ENCODE measurements around the gene IPO4. TPM values are rescaled to one million over a fixed set of nuclear protein-coding genes. Genes with fewer than 3 reads are reported as not detected.
"Not testable (repeated sequence)": the region's sequence is repeated elsewhere in the genome, so short reads cannot be mapped to it uniquely, and the experiment has no call there.

IPO4 gene
- total and polyA plus RNA-seq, 10 of the 15 experiments (the other 5 are each of a cell fraction or from before 2014, with no cell fraction given) = 7.8 to 139 (median 37.6) TPM

GRCh38 chr14:24226473-24226872 is 37.9 kb upstream of the IPO4 start:
- SMC1A ChIA-PET (ENCODE audit: uncharacterized antibody, unreplicated experiment) = no interaction called here
- no TSS peak for BruUV-seq (replicated peaks)
- POLR2A ChIA-PET = interaction anchor here (0.7 kb wide), 1 partner anchor 62 kb away, joined by 4 read pairs; no protein-coding TSS in a partner anchor
- no peak overlapping the region for H3K4me3 ChIP-seq
- no peak for FAIRE-seq
- CTCF ChIA-PET = interaction anchor here (0.8 to 2.7 kb wide), 4 partner anchors 11 to 81 kb away, joined by 3 to 14 read pairs (median 3); partner anchors contain the start of genes CHMP4A, CIDEB, MDP1 and TINF2
- no peaks in the 10 kb centered on the region for H4K20me1 ChIP-seq (ENCODE audit: control insufficient read depth, insufficient read depth)
- H2AFZ ChIP-seq (ENCODE audit: control insufficient read depth, low read depth, low read length) = no peak overlapping the region
- no peak overlapping the region for H3K9ac ChIP-seq (ENCODE audit: control insufficient read depth, insufficient read depth, low read length)
- H3K4me1 ChIP-seq (ENCODE audit: control insufficient read depth, insufficient read depth, low read length) = peaks cover 3% of the 10 kb centered on the region; the same call in 1 of the 2 replicates
- RAD21 ChIA-PET (ENCODE audit: unreplicated experiment) = interaction anchor here (1.4 kb wide), 1 partner anchor 16 kb away, joined by 7 read pairs; the partner anchor contains the start of gene TINF2
- in situ Hi-C loops (cut with MboI) (no loop called here), intact Hi-C loops (cut with micrococcal nuclease; ENCODE audit: unreplicated experiment) (no loop called here)
- no peak overlapping the region for H3K27ac ChIP-seq (ENCODE audit: control insufficient read depth, insufficient read depth)
- H3K9me3 ChIP-seq (replicated peaks; ENCODE audit: control insufficient read depth, insufficient read depth, low read length) = no peaks in the 10 kb centered on the region
- H3K4me2 ChIP-seq (ENCODE audit: control insufficient read depth, insufficient read depth) = no peak overlapping the region
- no peak for DNase-seq (ENCODE audit: low read depth, low spot score)
- H3K27me3 ChIP-seq (replicated peaks in 1 of 2; ENCODE audit: control insufficient read depth in 2 of 2, insufficient read depth in 2 of 2, low read length in 1 of 2) = no peaks in the 10 kb centered on the region
- no peaks in the 10 kb centered on the region; a peak in 1 of 4 replicates for H3K36me3 ChIP-seq (ENCODE audit: control insufficient read depth in 2 of 2, insufficient read depth in 2 of 2, low read length in 1 of 2)
- 100% methylated on average over 1 of the region's 1 CpG for WGBS (ENCODE audit: insufficient coverage, insufficient replicate concordance, low lambda C conversion rate, missing lambda C conversion rate)
- TF ChIP-seq DPF2 (IDR thresholded peaks at IDR 0.05) (no peak), HDAC6 (IDR thresholded peaks at IDR 0.05; ENCODE audit: unreplicated experiment) (no peak)
- no peak for ATAC-seq
- H3K79me2 ChIP-seq (ENCODE audit: control insufficient read depth, insufficient read depth, low read length) = peaks cover 13% of the 10 kb centered on the region

GRCh38 chr14:24224618-24225071 is 36.0 kb upstream of the IPO4 start:
- ChIA-PET SMC1A (ENCODE audit: uncharacterized antibody, unreplicated experiment) (no interaction called here), CTCF (interaction anchor here (1.4 kb wide), 1 partner anchor 9 kb away, joined by 4 read pairs; the partner anchor contains the start of gene MDP1), RAD21 (ENCODE audit: unreplicated experiment) (interaction anchor here (1.2 kb wide), 1 partner anchor 62 kb away, joined by 3 read pairs; no protein-coding TSS in a partner anchor), POLR2A (interaction anchor here (0.6 to 1.5 kb wide), 3 partner anchors 14 to 41 kb away, joined by 3 read pairs; no protein-coding TSS in a partner anchor)
- DNase-seq (ENCODE audit: low read depth, low spot score) (no peak), FAIRE-seq (no peak), ATAC-seq (no peak)
- Histone ChIP-seq H3K79me2 (ENCODE audit: control insufficient read depth, insufficient read depth, low read length) (peaks cover 7% of the 10 kb centered on the region), H2AFZ (ENCODE audit: control insufficient read depth, low read depth, low read length) (no peak overlapping the region), H3K4me3 (no peak overlapping the region), H3K9me3 (replicated peaks; ENCODE audit: control insufficient read depth, insufficient read depth, low read length) (no peaks in the 10 kb centered on the region), H3K27ac (ENCODE audit: control insufficient read depth, insufficient read depth) (no peak overlapping the region), H3K9ac (ENCODE audit: control insufficient read depth, insufficient read depth, low read length) (no peak overlapping the region), H3K36me3 (ENCODE audit: control insufficient read depth in 2 of 2, insufficient read depth in 2 of 2, low read length in 1 of 2) (no peaks in the 10 kb centered on the region; a peak in 2 of 4 replicates), H3K27me3 (replicated peaks in 1 of 2; ENCODE audit: control insufficient read depth in 2 of 2, insufficient read depth in 2 of 2, low read length in 1 of 2) (no peaks in the 10 kb centered on the region), H3K4me2 (ENCODE audit: control insufficient read depth, insufficient read depth) (no peak overlapping the region), H4K20me1 (ENCODE audit: control insufficient read depth, insufficient read depth) (no peaks in the 10 kb centered on the region), H3K4me1 (ENCODE audit: control insufficient read depth, insufficient read depth, low read length) (no peaks in the 10 kb centered on the region)
- no TSS peak for BruUV-seq (replicated peaks)
- intact Hi-C loops (cut with micrococcal nuclease; ENCODE audit: unreplicated experiment) = no loop called here
- 89% methylated on average over 7 of the region's 7 CpGs for WGBS (ENCODE audit: insufficient coverage, insufficient replicate concordance, low lambda C conversion rate, missing lambda C conversion rate)
- in situ Hi-C loops (cut with MboI) = no loop called here
- TF ChIP-seq IRF5 (IDR thresholded peaks at IDR 0.05; ENCODE audit: borderline replicate concordance) (no peak), CHD2 (IDR thresholded peaks at IDR 0.05; ENCODE audit: borderline replicate concordance, low read depth, low read length) (no peak), CHD1 (IDR thresholded peaks at IDR 0.05; ENCODE audit: low read depth, low read length) (no peak), ZNF217 (IDR thresholded peaks at IDR 0.05) (no peak)

GRCh38 chr14:24222987-24223386 is 34.4 kb upstream of the IPO4 start:
- SMC1A ChIA-PET (ENCODE audit: uncharacterized antibody, unreplicated experiment); intact Hi-C loops (cut with micrococcal nuclease; ENCODE audit: unreplicated experiment); FAIRE-seq; H3K4me2 ChIP-seq (ENCODE audit: control insufficient read depth, insufficient read depth); H3K9ac ChIP-seq (ENCODE audit: control insufficient read depth, insufficient read depth, low read length); H3K79me2 ChIP-seq (ENCODE audit: control insufficient read depth, insufficient read depth, low read length); H3K36me3 ChIP-seq (ENCODE audit: control insufficient read depth in 2 of 2, insufficient read depth in 2 of 2, low read length in 1 of 2); ATAC-seq; H3K27me3 ChIP-seq (replicated peaks in 1 of 2; ENCODE audit: control insufficient read depth in 2 of 2, insufficient read depth in 2 of 2, low read length in 1 of 2); H2AFZ ChIP-seq (ENCODE audit: control insufficient read depth, low read depth, low read length); BruUV-seq (replicated peaks); H3K9me3 ChIP-seq (replicated peaks; ENCODE audit: control insufficient read depth, insufficient read depth, low read length); H3K4me1 ChIP-seq (ENCODE audit: control insufficient read depth, insufficient read depth, low read length); H3K27ac ChIP-seq (ENCODE audit: control insufficient read depth, insufficient read depth); H4K20me1 ChIP-seq (ENCODE audit: control insufficient read depth, insufficient read depth); H3K4me3 ChIP-seq; RAD21 ChIA-PET (ENCODE audit: unreplicated experiment); in situ Hi-C loops (cut with MboI); DNase-seq (ENCODE audit: low read depth, low spot score): not testable (repeated sequence)
- WGBS (ENCODE audit: insufficient coverage, insufficient replicate concordance, low lambda C conversion rate, missing lambda C conversion rate) = 98% methylated on average over 4 of the region's 4 CpGs
- ChIA-PET POLR2A (interaction anchor here (0.6 to 0.9 kb wide), 5 partner anchors 9 to 73 kb away, joined by 3 to 11 read pairs (median 6); partner anchors contain the start of gene TSSK4), CTCF (interaction anchor here (1.3 kb wide), 1 partner anchor 19 kb away, joined by 3 read pairs; the partner anchor contains the start of gene TINF2)

Data from GM12878 (cell line).